Osteoblast (primary cell): ENCODE results near the gene AKR1C2. TPM values are rescaled to one million over a fixed set of nuclear protein-coding genes. Genes with fewer than 3 reads are reported as not detected.
"Not testable (repeated sequence)": the region's sequence is repeated elsewhere in the genome, so short reads cannot be mapped to it uniquely, and the experiment has no call there.

ENCODE experiments used
- DNase-seq: peaks from one replicate; pipeline ENCODE4 v3.0.0; 2011; ENCODE audit warnings: low spot score, mixed read lengths; ENCODE audit not compliant: insufficient read length; ENCODE audit errors: missing footprints
- H2AFZ ChIP-seq: 2 replicates; pipeline ENCODE4 v1.6.0; 2011; ENCODE audit warnings: mild to moderate bottlenecking, low read length
- H3K27ac ChIP-seq: 2 replicates; pipeline ENCODE4 v1.5.1; 2011; ENCODE audit warnings: mild to moderate bottlenecking, low read depth, low read length, moderate library complexity
- H3K27me3 ChIP-seq: 2 replicates; pipeline ENCODE4 v1.6.0; 2012; ENCODE audit warnings: mild to moderate bottlenecking, control low read depth, inconsistent platforms, low read length, moderate library complexity; ENCODE audit not compliant: insufficient read depth
- H3K36me3 ChIP-seq: 2 replicates; pipeline ENCODE4 v1.5.1; 2011; ENCODE audit warnings: mild to moderate bottlenecking, low read length, control low read depth, moderate library complexity; ENCODE audit not compliant: insufficient read depth
- H3K4me1 ChIP-seq: 2 replicates; pipeline ENCODE4 v1.5.1; 2011; ENCODE audit warnings: mild to moderate bottlenecking, low read length, control low read depth, moderate library complexity; ENCODE audit not compliant: insufficient read depth
- H3K4me2 ChIP-seq: 2 replicates; pipeline ENCODE4 v1.6.0; 2011; ENCODE audit warnings: mild to moderate bottlenecking, low read length; ENCODE audit not compliant: insufficient read depth
- H3K4me3 ChIP-seq: fragments of 200-600 bp; sonication (generic); 3 replicates; pipeline ENCODE4 v1.5.1; 2012; ENCODE audit warnings: mild to moderate bottlenecking, low read length, inconsistent platforms; ENCODE audit not compliant: insufficient read depth
- H3K79me2 ChIP-seq: 2 replicates; pipeline ENCODE4 v1.6.0; 2012; ENCODE audit warnings: mild to moderate bottlenecking, low read length, control low read depth, inconsistent platforms; ENCODE audit not compliant: insufficient read depth
- H3K9me3 ChIP-seq: 2 replicates; pipeline ENCODE4 v1.5.1; 2011; ENCODE audit warnings: low read depth, low read length, control low read depth
- H4K20me1 ChIP-seq: 2 replicates; pipeline ENCODE4 v1.6.0; 2012; ENCODE audit warnings: mild to moderate bottlenecking, low read length, control low read depth; ENCODE audit not compliant: insufficient read depth
- total RNA-seq: library from RNA; depleted of rRNA; stranded (reverse); fragments of >200 nt; gene quantifications from 2 replicates; pipeline ENCODE4 v1.2.3, GENCODE V29; 2012
- TF ChIP-seq, protein P1 (sequence below): IDR thresholded peaks from 2 replicates; pipeline ENCODE4 v1.5.1; 2011; ENCODE audit warnings: mild to moderate bottlenecking, low read depth, low read length, moderate library complexity; ENCODE audit errors: extremely low read depth

The AKR1C2 gene
- total RNA-seq, 1 donor = 46.0 TPM

GRCh38 chr10:4978870-4979269 is 24.8 kb downstream of the AKR1C2 start:
- no peak for DNase-seq
- no peak overlapping the region for H3K4me2 ChIP-seq
- no peaks in the 10 kb centered on the region for H3K36me3 ChIP-seq
- H4K20me1 ChIP-seq = no peaks in the 10 kb centered on the region
- H3K27ac ChIP-seq = no peak overlapping the region
- no peaks in the 10 kb centered on the region for H3K4me1 ChIP-seq
- H2AFZ ChIP-seq = no peak overlapping the region
- no peaks in the 10 kb centered on the region for H3K27me3 ChIP-seq
- TF ChIP-seq, protein P1, sequence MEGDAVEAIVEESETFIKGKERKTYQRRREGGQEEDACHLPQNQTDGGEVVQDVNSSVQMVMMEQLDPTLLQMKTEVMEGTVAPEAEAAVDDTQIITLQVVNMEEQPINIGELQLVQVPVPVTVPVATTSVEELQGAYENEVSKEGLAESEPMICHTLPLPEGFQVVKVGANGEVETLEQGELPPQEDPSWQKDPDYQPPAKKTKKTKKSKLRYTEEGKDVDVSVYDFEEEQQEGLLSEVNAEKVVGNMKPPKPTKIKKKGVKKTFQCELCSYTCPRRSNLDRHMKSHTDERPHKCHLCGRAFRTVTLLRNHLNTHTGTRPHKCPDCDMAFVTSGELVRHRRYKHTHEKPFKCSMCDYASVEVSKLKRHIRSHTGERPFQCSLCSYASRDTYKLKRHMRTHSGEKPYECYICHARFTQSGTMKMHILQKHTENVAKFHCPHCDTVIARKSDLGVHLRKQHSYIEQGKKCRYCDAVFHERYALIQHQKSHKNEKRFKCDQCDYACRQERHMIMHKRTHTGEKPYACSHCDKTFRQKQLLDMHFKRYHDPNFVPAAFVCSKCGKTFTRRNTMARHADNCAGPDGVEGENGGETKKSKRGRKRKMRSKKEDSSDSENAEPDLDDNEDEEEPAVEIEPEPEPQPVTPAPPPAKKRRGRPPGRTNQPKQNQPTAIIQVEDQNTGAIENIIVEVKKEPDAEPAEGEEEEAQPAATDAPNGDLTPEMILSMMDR = no peak
- no peak overlapping the region for H3K4me3 ChIP-seq
- H3K79me2 ChIP-seq = no peaks in the 10 kb centered on the region
- no peaks in the 10 kb centered on the region for H3K9me3 ChIP-seq

GRCh38 chr10:4977025-4977424 is 26.6 kb downstream of the AKR1C2 start:
- no peak for DNase-seq
- no peaks in the 10 kb centered on the region for H3K9me3 ChIP-seq
- H4K20me1 ChIP-seq = no peaks in the 10 kb centered on the region
- no peaks in the 10 kb centered on the region for H3K4me1 ChIP-seq
- no peak overlapping the region for H3K27ac ChIP-seq
- H3K79me2 ChIP-seq = no peaks in the 10 kb centered on the region
- no peak overlapping the region for H3K4me3 ChIP-seq
- TF ChIP-seq, protein P1 = no peak
- no peak overlapping the region for H3K4me2 ChIP-seq
- H3K27me3 ChIP-seq = no peaks in the 10 kb centered on the region
- H3K36me3 ChIP-seq = no peaks in the 10 kb centered on the region
- no peak overlapping the region for H2AFZ ChIP-seq

DNA sequence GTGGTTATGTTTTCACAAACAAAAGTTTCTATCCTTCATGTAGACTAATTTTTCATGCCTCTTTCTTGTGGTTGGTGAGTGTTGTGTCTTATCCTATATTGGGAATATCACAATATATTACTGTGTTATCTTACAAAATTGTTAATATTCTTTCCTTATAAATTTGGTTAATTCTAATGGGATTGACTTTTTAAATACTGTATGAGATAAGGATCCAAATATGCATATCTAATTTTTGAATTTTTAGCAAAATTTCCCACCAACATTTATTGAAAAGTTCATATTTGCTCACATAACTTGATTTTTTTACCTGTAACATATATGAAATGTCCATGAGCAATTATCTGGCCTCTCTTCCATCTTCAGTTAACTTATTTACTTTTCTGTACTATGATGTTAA is 29.3 kb downstream of the AKR1C2 start:
- DNase-seq, H3K9me3 ChIP-seq, H3K79me2 ChIP-seq, H3K36me3 ChIP-seq, H3K4me3 ChIP-seq, H3K4me2 ChIP-seq, H2AFZ ChIP-seq, H3K27ac ChIP-seq, H4K20me1 ChIP-seq, H3K4me1 ChIP-seq, H3K27me3 ChIP-seq: not testable (repeated sequence)

- not testable (repeated sequence) for DNase-seq
These were observed 30.4 kb downstream of the AKR1C2 start for GRCh38 chr10:4973294-4973693.

GRCh38 chr10:4972369-4973142 is 31.1 kb downstream of the AKR1C2 start:
- not testable (repeated sequence) for H3K9me3 ChIP-seq, H2AFZ ChIP-seq, DNase-seq, H3K79me2 ChIP-seq, H3K4me1 ChIP-seq, H4K20me1 ChIP-seq, H3K27ac ChIP-seq, H3K4me2 ChIP-seq, H3K27me3 ChIP-seq, H3K4me3 ChIP-seq, H3K36me3 ChIP-seq

More at GRCh38 chr10:4973294-4973693, 30.4 kb downstream of the AKR1C2 start:
- not testable (repeated sequence) for H3K4me1 ChIP-seq, H3K27me3 ChIP-seq, H2AFZ ChIP-seq, H3K4me2 ChIP-seq, H3K4me3 ChIP-seq, H3K36me3 ChIP-seq, H3K9me3 ChIP-seq, H3K79me2 ChIP-seq, H3K27ac ChIP-seq, H4K20me1 ChIP-seq

- H3K79me2 ChIP-seq, H3K27ac ChIP-seq, H4K20me1 ChIP-seq, H3K9me3 ChIP-seq, H2AFZ ChIP-seq, H3K4me1 ChIP-seq, H3K36me3 ChIP-seq, H3K4me2 ChIP-seq, H3K4me3 ChIP-seq, H3K27me3 ChIP-seq, DNase-seq: not testable (repeated sequence)
These were observed 33.3 kb downstream of the AKR1C2 start for GRCh38 chr10:4970362-4970761.

- not testable (repeated sequence) for H3K4me1 ChIP-seq, H3K9me3 ChIP-seq, H3K79me2 ChIP-seq, H4K20me1 ChIP-seq, H2AFZ ChIP-seq, H3K4me3 ChIP-seq, H3K4me2 ChIP-seq, DNase-seq, H3K36me3 ChIP-seq, H3K27me3 ChIP-seq, H3K27ac ChIP-seq
These were observed 34.4 kb downstream of the AKR1C2 start for GRCh38 chr10:4969289-4969688.
